K562 treated with DMSO at 1 percent for 4 hours (cell line): ENCODE measurements around the gene PLA2R1. TPM values are rescaled to one million over a fixed set of nuclear protein-coding genes. Genes with fewer than 3 reads are reported as not detected.

ENCODE experiments used
- total RNA-seq: library from RNA; unstranded; fragments of 300-600 nt; gene quantifications from 2 replicates; pipeline ENCODE4 v1.2.3, GENCODE V29; 2022; ENCODE audit not compliant: insufficient read depth

Gene PLA2R1
- total RNA-seq: not detected in 2 replicates

DNA sequence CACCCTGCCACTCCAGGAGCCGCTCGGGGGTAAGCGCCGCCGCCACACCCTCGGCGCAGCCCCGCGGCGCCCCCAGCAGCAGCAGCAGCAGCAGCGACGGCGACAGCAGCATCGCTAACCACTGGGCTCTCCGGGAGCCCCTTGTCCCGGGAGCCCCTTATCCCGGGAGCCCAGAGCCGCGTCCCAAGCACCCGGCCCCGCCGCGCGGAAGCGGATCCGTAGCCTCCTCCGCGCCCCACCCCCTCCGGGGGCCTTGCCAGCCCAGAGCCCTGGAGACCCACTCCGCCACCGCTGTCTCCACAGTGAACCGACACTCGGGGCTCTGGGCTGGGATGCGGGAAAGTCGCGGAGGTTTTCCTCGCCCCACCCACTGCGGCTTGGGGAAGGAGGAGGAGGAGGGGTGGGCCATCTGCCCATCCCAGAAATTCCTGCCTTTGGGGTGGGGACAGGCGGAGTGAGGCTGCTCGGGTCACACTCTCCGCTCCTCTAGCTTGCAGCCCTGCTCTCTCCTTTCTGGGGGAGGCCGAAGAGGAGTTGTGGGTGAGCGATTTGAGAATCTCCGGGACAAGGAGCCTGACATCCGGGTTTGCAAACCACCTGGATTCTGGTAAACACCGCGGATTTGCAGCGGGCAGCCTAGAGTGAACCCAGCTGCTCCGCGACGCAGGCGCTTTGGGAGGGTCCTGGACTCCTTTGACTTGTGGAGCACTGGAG, at the start of gene PLA2R1:
TSS of gene PLA2R1 (minus strand) at position 324 of the 714 bp plus-strand sequence. CDS start at position 112, 212 bp downstream.

DNA sequence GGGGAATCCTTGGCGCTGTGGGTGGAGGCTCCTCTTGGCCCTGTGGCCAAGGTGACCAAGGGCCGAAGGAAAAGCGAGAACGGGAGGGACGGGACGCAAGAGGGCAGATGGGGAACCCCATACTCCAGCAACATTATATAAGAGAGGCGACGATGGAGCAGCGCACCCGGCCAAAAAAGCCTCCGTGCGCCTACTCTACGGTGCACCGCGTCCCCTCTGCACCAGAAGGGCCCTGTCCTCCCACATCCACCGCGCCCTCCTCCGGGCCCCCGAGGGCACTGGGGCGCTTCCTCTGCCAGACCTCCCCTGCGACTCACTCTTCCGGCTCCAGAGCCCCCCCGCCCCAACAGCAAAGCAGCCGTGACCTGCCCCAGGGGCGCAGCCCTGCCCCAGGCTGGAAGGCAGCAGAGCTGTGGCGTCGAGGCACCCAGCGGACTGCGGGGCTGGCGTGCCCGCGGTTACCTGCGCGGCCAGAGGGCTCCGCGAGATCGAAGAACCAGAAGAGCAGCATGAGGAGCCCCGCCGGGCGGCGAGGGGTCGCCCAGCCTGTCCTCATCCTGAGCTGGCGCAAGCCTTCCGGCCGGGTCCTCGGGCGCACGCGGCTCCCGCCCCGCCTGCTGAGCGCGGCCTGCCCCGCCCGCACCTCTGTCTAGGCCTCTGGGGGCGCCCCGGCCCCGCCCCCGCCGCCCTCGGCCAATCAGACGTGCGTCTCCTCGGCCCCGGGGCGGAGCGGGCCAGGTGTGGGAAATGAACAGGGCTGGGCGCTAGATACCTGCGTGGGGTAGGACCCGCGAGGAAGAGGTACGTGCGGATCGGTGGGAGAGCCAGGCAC, 158.1 kb downstream of the PLA2R1 start, which contains the start of gene LY75:
TSS of gene LY75 (minus strand) at position 630 of the 832 bp plus-strand sequence.

Other genes with a start within 250 kb of the PLA2R1 start
- not detected in 2 replicates for gene LY75, start 157.9 kb downstream of the PLA2R1 start, total RNA-seq
- not detected in 2 replicates for gene ITGB6, start 137.7 kb upstream of the PLA2R1 start, total RNA-seq